GM10266 (cell line): Measurements from ENCODE around the gene KLHL35.

ENCODE experiments used
- DNase-seq: peaks from one replicate; pipeline ENCODE4 v3.0.0; 2012; ENCODE audit errors: extremely low spot score
- CTCF ChIP-seq: IDR thresholded peaks from 2 replicates; pipeline ENCODE4 v1.5.1; 2012; ENCODE audit warnings: mild to moderate bottlenecking, low read depth; ENCODE audit not compliant: control insufficient read depth, insufficient read depth; ENCODE audit errors: missing control alignments

KLHL35 gene

GRCh38 chr11:75443043-75443442 lies 10.0 kb upstream of the KLHL35 start:
- TF ChIP-seq CTCF: no peak
- DNase-seq: no peak

- TF ChIP-seq CTCF: no peak
- DNase-seq: no peak
Measured at GRCh38 chr11:75442161-75442885, 9.3 kb upstream of the KLHL35 start.

GRCh38 chr11:75441804-75442132 lies 8.8 kb upstream of the KLHL35 start:
- TF ChIP-seq CTCF: no peak
- DNase-seq: no peak

- TF ChIP-seq CTCF: no peak
- no peak for DNase-seq
Measured at GRCh38 chr11:75440960-75441803, 8.2 kb upstream of the KLHL35 start.

- no peak for TF ChIP-seq CTCF
- DNase-seq: no peak
Measured at GRCh38 chr11:75439495-75440120, 6.6 kb upstream of the KLHL35 start.

- TF ChIP-seq CTCF: no peak
- DNase-seq: no peak
Measured at GRCh38 chr11:75439026-75439425, 6.0 kb upstream of the KLHL35 start.
